D721Med (cell line): ENCODE results near the gene RNF17.

ENCODE experiments used
- DNase-seq: peaks from one replicate; pipeline ENCODE4 v3.0.0; 2011; ENCODE audit warnings: low spot score; ENCODE audit not compliant: insufficient read length
- FAIRE-seq: peaks from 2 replicates; lab custom pipeline; 2011; peaks lifted over from hg19 to GRCh38; lab: Jason Lieb, UNC
- CTCF ChIP-seq: IDR thresholded peaks from 2 replicates; pipeline ENCODE4 v1.5.1; 2012; ENCODE audit warnings: mild to moderate bottlenecking, control low read depth; ENCODE audit not compliant: insufficient read depth; ENCODE audit errors: missing control alignments

RNF17 gene

GRCh38 chr13:24870380-24870760, 106.4 kb downstream of the RNF17 start:
- TF ChIP-seq CTCF, result no peak
- no peak for FAIRE-seq
- DNase-seq, result no peak

GRCh38 chr13:24875566-24875965, 111.6 kb downstream of the RNF17 start:
- TF ChIP-seq CTCF, result no peak
- DNase-seq, result no peak
- FAIRE-seq, result no peak

GRCh38 chr13:24877531-24877930, 113.6 kb downstream of the RNF17 start:
- no peak for DNase-seq
- TF ChIP-seq CTCF, result no peak
- no peak for FAIRE-seq

GRCh38 chr13:24878340-24878739, 114.4 kb downstream of the RNF17 start:
- DNase-seq, result no peak
- no peak for FAIRE-seq
- no peak for TF ChIP-seq CTCF

- no peak for TF ChIP-seq CTCF
- DNase-seq, result no peak
- FAIRE-seq, result no peak
Observed at GRCh38 chr13:24882665-24883064, 118.7 kb downstream of the RNF17 start.

- FAIRE-seq (no peak), DNase-seq (no peak)
- no peak for TF ChIP-seq CTCF
Observed at GRCh38 chr13:24887759-24888158, 123.8 kb downstream of the RNF17 start.

- DNase-seq (no peak), FAIRE-seq (no peak)
- no peak for TF ChIP-seq CTCF
Observed at GRCh38 chr13:24888291-24888931, 124.4 kb downstream of the RNF17 start.
